Mesodermal cell (in vitro differentiated cells): ENCODE data around the gene SREBF1.
"Not testable (repeated sequence)": the region's sequence is repeated elsewhere in the genome, so short reads cannot be mapped to it uniquely, and the experiment has no call there.

ENCODE experiments used
- H3K27ac ChIP-seq: 2 replicates; pipeline ENCODE4 v1.7.0; 2013; ENCODE audit warnings: mild to moderate bottlenecking, low read depth, low read length, moderate library complexity; ENCODE audit not compliant: severe bottlenecking
- H3K36me3 ChIP-seq: 2 replicates; pipeline ENCODE4 v1.7.1; 2013; ENCODE audit warnings: mild to moderate bottlenecking, low read length, moderate library complexity; ENCODE audit not compliant: control insufficient read depth, insufficient read depth
- H3K4me1 ChIP-seq: one replicate; pipeline ENCODE4 v1.7.1; 2013; ENCODE audit warnings: mild to moderate bottlenecking, low read length; ENCODE audit not compliant: insufficient read depth, control insufficient read depth, poor library complexity, severe bottlenecking
- H3K4me3 ChIP-seq: 2 replicates; pipeline ENCODE4 v1.7.0; 2013; ENCODE audit warnings: low read length, control low read depth, mild to moderate bottlenecking; ENCODE audit not compliant: insufficient read depth, poor library complexity, severe bottlenecking; ENCODE audit errors: extremely low read depth
- H3K9me3 ChIP-seq: 2 replicates; pipeline ENCODE4 v1.7.1; 2013; ENCODE audit warnings: mild to moderate bottlenecking, low read length, moderate library complexity; ENCODE audit not compliant: control insufficient read depth
- WGBS, 2 experiments: methylation state at CpG; one replicate each; pipeline ENCODE4 v1.1.5; 2013; ENCODE audit warnings: missing lambda C conversion rate in 2 of 2; ENCODE audit not compliant: insufficient coverage in 2 of 2; 5-methylcytosine and 5-hydroxymethylcytosine counted together

Gene SREBF1

GRCh38 chr17:17808706-17809432 lies 27.9 kb downstream of the SREBF1 start:
- Histone ChIP-seq H3K4me1 (peaks cover 33% of the 10 kb centered on the region), H3K9me3 (no peaks in the 10 kb centered on the region), H3K36me3 (peaks cover 44% of the 10 kb centered on the region), H3K27ac (no peak overlapping the region), H3K4me3 (no peak overlapping the region)
- WGBS, 2 experiments = 44 to 48% methylated on average over 5 to 14 of the region's 15 CpGs

GRCh38 chr17:17808200-17808599 lies 28.6 kb downstream of the SREBF1 start:
- Histone ChIP-seq H3K36me3 (peaks cover 44% of the 10 kb centered on the region), H3K4me1 (peaks cover 33% of the 10 kb centered on the region)
- H3K27ac ChIP-seq, H3K9me3 ChIP-seq, H3K4me3 ChIP-seq: not testable (repeated sequence)
- 100% methylated on average over 1 to 3 of the region's 5 CpGs for WGBS, 2 experiments

DNA sequence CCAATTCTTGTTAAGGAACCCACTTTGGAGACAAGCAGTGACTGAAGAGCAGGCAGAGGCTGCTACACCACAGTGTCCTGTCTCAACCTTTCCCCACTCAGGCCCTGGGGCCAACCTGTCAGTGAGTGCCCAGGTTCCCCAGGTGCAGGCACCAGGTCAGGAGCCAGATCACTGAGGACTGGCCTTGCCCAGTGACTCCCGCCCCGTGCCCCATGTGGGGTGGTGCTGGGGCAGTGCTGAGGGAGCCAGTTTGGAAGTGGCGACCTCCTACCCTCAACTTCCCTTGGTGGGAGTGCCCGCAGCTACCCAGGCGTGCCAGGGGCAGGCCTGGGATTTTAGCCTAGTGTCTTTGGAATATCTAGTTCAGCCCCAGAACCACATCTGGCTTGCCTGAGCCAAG lies 29.3 kb downstream of the SREBF1 start:
- no peaks in the 10 kb centered on the region for H3K9me3 ChIP-seq
- H3K36me3 ChIP-seq = peaks cover 42% of the 10 kb centered on the region
- H3K4me3 ChIP-seq = no peak overlapping the region
- H3K27ac ChIP-seq = no peak overlapping the region
- WGBS, 2 experiments = 95% methylated on average over 2 of the region's 5 CpGs; no CpG with 5 or more reads in 1 of the 2 experiments
- H3K4me1 ChIP-seq = peaks cover 33% of the 10 kb centered on the region

DNA sequence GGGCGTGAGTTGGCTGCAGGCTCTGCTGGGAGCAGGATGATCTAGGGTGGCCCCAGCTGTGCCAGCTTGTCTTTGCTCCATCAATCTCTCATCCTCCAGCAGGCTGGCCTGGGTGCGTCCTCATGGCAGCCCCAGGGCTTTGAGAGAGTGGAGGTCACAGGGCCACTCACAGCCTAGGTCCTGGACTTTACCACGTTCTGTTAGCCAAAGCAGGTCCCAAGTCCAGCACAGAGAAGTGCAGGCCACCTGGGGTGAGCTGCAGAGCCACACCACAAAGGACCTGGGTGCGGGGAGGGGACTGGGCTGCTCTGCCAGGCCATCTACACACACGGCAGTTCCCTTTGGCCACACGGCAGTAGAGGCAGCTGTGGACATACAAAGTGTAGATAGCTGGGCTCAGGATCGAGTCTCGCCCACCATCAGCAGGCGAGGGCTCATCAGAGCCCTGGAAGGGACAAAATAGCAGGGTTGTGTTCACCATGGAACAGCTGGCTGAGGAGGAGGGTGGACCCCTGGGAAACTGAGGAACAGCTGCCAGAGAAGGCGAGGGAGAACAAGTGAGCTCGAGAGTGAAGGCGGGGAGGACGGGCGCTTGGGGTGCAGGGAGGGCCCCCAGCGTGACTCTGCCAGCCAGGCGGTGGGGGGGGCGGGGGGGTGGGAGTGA lies 30.0 kb downstream of the SREBF1 start:
- Histone ChIP-seq H3K9me3 (no peaks in the 10 kb centered on the region), H3K27ac (no peak overlapping the region), H3K36me3 (peaks cover 42% of the 10 kb centered on the region), H3K4me1 (peaks cover 29% of the 10 kb centered on the region), H3K4me3 (no peak overlapping the region)
- WGBS, 2 experiments = 84 to 93% methylated on average over 8 to 9 of the region's 17 CpGs

DNA sequence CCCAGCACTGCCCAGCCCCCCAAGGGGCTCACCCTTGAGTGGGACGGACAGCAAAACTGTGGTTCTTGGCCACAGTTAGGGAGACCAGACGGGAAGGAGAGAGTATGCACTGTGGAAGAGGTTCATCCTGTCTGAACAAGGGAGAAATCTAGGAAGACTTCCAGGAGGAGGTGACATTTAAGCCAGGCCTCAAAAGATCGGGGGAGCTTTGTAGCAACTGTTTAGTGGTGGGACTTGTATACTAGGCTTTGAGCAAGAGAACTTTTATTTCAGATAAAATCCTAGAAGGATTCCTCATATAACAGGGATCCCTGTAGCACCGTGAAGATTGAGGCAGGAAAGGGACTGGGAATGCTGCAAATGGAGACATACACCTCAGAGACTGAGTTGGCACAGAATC lies 30.8 kb downstream of the SREBF1 start:
- Histone ChIP-seq H3K9me3 (no peaks in the 10 kb centered on the region), H3K27ac (no peak overlapping the region), H3K36me3 (peaks cover 48% of the 10 kb centered on the region), H3K4me1 (peaks cover 23% of the 10 kb centered on the region), H3K4me3 (no peak overlapping the region)
- WGBS, 2 experiments = 93 to 94% methylated on average over 4 of the region's 4 CpGs

DNA sequence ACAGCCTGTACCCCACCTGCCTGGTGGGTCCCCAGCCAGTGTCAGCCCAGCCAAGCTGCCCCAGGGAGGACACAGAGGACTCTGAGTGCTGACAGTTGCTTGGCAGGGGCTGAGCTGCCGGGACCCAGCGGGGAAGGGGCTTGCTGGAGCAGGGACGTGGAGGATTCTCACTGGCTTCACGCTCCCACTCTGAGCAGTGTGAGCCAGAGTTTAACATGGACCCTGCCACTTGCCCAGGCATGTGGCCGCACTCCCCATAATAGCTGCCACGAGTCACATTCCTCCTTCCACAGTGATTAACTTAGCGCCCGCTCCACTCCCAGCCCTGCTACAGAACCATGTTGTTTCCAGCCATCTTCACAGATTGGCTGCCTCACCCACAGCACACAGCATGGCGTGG lies 31.2 kb downstream of the SREBF1 start:
- Histone ChIP-seq H3K9me3 (no peaks in the 10 kb centered on the region), H3K36me3 (peaks cover 51% of the 10 kb centered on the region), H3K4me3 (no peak overlapping the region), H3K4me1 (peaks cover 19% of the 10 kb centered on the region), H3K27ac (no peak overlapping the region)
- WGBS, 2 experiments = 80 to 87% methylated on average over 9 of the region's 9 CpGs

- Histone ChIP-seq H3K27ac (no peak overlapping the region), H3K4me3 (no peak overlapping the region), H3K9me3 (no peaks in the 10 kb centered on the region), H3K36me3 (peaks cover 66% of the 10 kb centered on the region), H3K4me1 (peaks cover 8% of the 10 kb centered on the region)
- WGBS, 2 experiments = 100% methylated on average over 1 of the region's 3 CpGs
These were observed 32.8 kb downstream of the SREBF1 start for GRCh38 chr17:17804007-17804406.

- peaks cover 6% of the 10 kb centered on the region for H3K4me1 ChIP-seq
- H3K9me3 ChIP-seq = no peaks in the 10 kb centered on the region
- H3K27ac ChIP-seq = no peak overlapping the region
- H3K36me3 ChIP-seq = peaks cover 85% of the 10 kb centered on the region
- H3K4me3 ChIP-seq = no peak overlapping the region
- 92% methylated on average over 13 of the region's 13 CpGs for WGBS, 2 experiments
These were observed 34.8 kb downstream of the SREBF1 start for GRCh38 chr17:17801800-17802481.

DNA sequence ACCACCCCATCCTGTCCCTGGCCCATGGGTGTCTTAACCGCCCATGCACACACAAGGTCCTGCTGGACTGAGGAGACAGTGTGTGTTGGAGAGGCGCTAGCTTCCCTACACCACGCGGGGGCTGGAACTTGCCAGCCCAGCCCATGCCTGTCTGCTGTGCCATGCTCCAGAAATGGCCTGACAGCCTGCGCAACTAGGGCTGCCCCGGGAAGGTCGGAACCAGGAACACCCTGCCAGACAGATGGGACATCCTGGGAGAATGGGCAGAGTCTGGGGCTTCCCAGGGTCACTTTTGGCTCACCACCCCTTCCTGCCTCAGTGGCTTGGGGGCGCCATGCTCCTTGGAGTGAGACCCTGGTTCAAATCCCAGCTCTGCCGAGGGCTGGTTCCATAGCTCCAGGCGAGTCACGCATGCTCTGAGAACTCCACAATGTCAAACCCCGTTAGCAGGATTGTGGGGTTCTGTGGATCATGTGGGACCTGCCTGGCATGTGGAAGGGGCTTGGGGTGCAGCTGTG lies 36.2 kb downstream of the SREBF1 start:
- Histone ChIP-seq H3K27ac (no peak overlapping the region), H3K4me3 (no peak overlapping the region), H3K4me1 (peaks cover 5% of the 10 kb centered on the region), H3K9me3 (no peaks in the 10 kb centered on the region), H3K36me3 (peaks cover 87% of the 10 kb centered on the region)
- 94 to 97% methylated on average over 11 of the region's 12 CpGs for WGBS, 2 experiments

GRCh38 chr17:17798573-17799255 lies 38.1 kb downstream of the SREBF1 start:
- WGBS, 2 experiments = 95% methylated on average over 11 of the region's 16 CpGs
- H3K36me3 ChIP-seq = peaks cover 88% of the 10 kb centered on the region
- H3K27ac ChIP-seq = no peak overlapping the region
- H3K9me3 ChIP-seq = no peaks in the 10 kb centered on the region
- H3K4me1 ChIP-seq = no peaks in the 10 kb centered on the region
- H3K4me3 ChIP-seq = no peak overlapping the region
